GOT3 (cell line): ENCODE data around the gene LPGAT1.

ENCODE experiments used
- DNase-seq: peaks from one replicate; lab custom pipeline; 2025; ENCODE audit warnings: mixed read lengths; lab: John Stamatoyannopoulos, UW

LPGAT1 gene

DNA sequence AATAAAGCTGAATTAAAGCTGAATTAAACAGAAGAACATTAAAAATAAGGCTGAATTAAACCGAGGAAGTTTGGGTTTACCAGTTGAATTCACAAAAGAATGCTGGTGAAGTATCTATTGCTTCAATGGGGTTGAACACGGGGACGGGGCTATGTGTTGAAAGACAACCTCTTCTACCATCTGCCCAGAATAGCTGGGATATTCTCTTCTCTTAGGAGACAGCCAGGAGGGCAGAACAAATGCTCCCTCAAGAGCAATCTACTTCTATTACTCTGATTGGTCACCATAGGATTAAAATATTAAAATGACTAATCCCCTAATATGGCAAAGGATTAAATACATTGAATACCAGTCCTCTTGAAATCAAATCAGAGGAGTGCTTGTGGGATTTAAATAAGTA lies 68.4 kb downstream of the LPGAT1 start:
- no peak for DNase-seq

DNA sequence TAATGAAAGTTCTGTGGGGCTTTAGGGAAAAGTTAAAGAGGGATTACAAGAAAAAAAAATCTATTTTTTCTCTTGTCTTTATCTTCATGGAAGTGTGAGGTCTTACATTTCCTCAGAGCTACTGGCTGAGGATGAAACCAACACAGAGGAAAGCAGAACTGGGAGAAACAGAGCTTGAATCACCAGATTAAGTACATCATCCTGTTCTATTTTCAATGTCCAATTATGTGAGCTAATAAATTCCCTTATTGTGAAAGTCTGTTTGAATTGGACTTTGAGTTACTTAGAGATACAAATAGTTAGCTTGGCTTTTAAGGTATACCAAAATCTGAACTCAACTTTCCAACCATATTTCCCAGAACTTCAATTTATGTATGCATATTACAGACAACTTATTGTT lies 69.2 kb downstream of the LPGAT1 start:
- no peak for DNase-seq

DNA sequence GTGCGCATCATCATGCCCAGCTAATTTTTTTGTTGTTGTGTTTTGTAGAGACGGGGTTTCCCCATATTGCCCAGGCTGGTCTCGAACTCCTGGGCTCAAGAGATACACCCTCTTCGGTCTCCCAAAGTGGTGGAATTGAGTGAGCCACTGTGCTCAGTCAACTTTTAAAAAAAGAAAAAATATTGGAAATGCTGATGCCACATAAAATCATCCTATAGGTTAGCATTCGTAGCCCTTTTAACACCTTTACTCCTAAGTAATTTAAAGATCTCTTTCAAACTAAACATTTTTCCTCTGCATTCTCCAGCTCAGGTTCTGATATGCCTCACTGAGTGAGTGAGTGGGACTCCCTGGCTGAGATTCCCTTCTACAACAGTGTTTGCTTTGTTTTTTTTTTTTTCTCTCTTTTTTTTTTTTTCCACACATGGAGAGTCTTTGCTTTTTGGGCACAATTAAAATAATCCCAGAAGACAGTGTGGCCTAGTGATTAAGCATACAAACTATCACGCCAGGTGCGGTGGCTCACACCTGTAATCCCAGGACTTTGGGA lies 74.0 kb downstream of the LPGAT1 start:
- no peak for DNase-seq

DNA sequence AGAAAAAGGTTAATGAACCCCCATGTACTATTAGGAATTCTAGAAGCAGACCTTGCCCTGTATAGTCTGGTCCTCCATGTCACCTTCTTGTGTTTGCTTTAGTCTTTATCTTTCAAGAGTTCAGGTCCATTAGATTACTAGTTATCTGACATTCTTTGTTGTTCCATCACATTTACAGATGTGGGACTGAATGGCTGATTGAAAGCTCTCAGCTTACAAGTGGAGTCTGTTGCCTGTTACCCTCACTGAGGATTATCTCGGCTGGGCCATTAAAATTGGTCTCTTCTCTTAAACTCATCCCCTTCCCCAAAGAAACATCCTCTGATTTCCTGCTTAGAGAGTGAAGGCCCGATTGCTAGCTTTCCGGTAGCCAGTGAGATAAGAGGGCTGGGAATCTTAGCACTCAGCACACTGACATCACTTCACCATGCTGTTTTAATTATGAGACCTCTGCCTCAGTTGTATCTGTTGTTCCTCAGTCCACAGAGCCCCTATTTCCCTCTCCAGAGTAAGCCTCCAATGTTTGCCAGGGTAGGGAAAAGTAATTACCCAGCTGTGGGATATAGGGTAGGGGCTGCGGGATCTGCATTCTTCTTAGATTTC lies 76.8 kb downstream of the LPGAT1 start:
- no peak for DNase-seq

DNA sequence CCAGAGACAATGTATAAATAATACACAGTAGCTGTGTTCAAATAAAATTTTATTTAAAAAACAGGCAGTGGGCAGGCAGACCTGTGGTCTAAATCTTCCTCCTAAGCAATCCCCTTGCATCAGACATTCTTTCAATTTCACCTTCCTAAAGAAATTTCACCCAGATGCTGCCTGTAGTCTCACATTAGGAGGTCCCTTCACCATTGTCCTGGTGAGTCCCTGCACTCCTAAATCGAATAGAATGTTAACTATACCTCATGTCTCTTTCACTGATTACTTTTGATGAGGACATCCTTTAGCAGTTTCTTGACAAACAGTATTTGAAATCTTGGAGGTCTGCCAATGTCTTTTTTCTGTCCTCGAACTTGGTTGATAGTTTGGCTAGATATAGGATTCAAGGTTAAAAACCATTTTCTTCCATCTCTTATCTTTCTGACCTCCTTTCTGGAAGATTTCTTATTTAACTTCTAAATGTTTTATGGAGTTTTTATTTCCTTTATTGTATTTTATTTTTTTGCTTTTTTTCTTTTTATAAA lies 77.5 kb downstream of the LPGAT1 start:
- DNase-seq: no peak

DNA sequence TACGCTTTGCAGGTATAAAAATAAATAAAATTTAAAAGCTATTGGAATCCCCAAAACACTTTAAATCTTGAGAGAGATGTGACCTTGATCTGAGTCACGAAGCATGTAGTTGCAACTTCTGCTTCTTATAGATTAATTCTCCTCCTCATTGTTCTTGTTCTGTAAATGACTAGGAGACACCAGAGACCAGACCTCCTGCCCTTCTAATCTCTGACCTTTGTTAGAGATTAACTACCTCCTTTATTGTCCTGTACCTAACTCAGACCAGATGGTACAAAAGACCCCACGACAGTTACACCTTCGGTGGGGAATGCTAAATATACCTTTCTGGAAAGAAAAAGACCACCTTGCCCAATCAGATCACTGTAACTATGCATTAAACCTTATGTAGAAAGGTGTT lies 78.2 kb downstream of the LPGAT1 start:
- no peak for DNase-seq

DNA sequence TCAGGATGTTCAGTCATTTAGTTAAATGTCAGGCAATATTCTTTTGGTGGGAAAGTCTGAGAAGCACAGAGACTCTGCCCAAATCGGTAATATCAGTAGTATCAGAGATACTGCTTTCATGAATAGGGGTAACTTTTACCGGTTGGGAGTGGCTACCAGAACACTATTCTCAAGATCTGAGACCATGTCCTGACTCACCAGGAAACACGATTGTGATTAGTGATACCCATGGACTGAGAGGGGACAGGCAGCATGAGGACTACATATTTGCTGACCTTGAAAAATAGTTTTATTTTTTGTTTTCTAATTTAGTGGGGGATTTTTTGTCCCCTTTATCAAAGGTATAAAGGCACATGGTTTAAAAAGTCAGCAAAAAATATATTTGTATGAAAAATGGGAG lies 79.1 kb downstream of the LPGAT1 start:
- no peak for DNase-seq

DNA sequence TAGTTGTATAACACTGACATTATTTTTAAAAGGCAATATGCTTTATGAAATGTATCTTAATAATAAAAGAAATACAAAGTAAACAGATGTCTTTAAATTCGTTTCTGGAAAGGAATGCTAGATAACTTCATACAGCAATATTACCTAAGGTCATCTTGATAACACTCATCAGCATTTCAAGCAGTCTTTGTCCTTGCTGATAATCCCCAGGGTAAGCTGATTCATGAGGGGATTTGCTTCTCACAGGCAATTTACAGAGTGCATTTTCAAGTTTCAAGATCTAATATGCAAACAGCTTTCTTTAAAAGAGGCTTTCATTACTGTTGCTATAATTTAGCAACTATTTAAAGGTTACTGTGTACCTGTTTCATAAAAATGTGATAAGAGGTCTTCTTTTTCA lies 80.0 kb downstream of the LPGAT1 start:
- no peak for DNase-seq

DNA sequence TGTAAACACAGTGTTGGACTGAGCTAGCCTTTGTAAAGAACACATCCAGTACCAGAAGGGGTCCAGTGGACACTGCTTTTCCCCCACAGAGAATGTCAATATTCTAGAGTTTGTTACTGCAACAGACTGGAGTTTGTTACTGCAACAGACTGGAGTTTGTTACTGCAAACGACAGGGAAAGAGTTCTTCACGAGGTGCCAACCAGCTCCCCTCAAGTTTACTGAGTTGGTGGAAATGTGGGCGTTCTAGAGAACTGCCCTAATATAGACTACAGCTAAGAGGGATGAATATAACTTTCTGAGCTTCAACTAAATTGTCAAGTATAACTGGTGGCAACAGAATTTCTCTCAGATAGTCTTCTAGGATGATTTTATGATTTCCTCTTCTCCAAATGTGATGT lies 81.3 kb downstream of the LPGAT1 start:
- no peak for DNase-seq

DNA sequence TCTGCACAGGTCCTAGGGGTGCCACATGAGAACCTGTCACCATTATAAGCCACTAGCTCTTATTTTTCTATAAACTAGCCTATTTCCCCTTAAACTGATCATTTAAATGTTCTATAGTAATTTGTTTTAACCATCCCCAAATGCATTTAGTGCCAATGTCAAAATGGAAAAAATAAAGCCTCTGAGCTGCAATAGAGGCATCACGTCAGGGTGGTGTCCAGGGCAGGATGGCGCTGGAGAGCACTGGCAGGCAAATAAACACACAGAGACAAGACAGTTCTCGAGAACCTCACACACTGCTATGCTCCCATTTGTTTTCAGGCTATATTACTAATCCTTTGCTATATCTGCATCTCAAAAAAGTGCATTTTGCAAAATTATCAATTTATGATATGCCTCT lies 81.8 kb downstream of the LPGAT1 start:
- DNase-seq: no peak

DNA sequence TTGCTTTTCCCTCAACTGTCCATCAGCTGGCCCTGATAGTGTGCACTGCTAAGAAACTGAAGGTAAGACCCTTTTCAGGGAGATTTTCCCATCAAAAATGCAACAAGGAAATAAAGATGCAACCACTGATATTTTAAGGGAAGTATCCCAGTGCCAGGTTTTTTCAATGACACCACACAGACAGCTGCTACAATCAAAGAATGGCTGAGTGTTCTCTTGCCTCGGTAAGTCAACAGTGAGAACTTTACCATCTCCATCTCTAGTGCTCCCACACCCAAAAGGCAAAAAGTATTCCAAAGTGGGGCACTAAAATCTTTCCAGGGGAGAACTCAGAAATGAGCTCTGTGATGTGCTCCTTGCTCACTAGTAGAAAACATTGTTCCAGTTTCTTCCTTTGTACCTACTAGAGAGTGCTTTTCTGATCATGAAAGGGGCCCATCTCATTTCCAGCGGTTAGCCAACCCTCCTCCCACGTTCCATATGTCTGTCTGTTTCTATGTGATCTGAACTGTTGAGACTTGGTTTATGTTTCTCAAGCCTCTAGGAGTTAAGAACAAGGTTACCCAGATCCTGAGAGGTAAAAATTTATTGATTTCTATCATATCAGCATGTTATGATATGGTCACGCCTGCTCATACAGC lies 87.6 kb downstream of the LPGAT1 start:
- DNase-seq: no peak

DNA sequence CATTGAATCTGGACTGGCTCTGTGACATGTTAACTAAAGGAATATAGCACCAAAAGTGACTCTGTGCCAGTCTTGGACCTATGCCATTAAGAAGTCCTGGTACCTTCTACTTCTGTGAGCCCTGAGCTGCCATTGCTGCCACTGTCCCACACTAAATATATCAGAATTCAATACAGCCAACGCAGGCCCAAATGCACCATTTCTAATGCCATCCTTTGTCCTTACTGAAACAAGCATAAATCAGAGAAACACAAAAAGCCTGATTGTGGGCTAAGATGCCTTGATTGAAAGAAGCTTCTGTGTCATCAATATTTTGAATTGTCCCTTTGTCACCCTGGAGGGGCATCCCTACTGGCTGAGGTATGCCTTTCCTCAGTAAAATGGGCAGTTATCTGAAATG lies 88.3 kb downstream of the LPGAT1 start:
- no peak for DNase-seq

DNA sequence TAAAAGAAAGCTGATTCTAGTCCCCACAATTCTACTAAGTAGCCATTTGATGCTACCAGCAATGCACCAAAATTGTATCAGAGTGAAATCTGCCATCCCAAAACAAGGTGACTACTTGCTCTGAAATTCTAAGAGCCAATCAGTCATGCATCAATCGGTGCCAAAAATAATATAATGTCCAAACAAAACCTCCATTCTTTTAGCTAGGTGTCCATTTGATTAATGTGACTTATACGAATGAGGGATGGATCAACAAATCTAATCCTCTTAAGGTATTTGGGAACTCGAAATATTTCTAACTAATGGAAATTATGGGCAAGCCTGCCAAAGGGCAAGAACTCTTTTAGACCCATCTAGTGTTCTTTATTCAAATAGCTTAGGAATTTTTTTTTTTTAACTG lies 88.8 kb downstream of the LPGAT1 start:
- no peak for DNase-seq

DNA sequence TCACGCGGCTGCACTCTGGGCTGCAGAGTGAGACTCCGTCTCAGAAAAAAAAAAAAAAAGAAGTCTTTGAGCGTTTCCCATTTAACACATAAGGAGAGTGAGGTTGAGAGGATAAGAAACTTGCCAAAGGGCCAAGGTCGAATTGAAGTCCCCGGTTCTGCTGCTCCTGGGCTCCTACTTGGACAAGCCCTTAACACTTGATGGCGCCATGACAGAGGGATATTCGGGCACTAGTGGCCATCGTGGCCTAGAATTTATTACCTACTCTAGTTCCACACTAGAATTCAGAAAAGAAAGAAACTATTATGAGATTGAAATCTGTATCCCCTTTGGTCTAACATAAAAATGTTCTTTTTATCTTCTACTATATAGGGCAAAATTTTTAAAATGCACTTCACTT lies 89.4 kb downstream of the LPGAT1 start:
- no peak for DNase-seq

DNA sequence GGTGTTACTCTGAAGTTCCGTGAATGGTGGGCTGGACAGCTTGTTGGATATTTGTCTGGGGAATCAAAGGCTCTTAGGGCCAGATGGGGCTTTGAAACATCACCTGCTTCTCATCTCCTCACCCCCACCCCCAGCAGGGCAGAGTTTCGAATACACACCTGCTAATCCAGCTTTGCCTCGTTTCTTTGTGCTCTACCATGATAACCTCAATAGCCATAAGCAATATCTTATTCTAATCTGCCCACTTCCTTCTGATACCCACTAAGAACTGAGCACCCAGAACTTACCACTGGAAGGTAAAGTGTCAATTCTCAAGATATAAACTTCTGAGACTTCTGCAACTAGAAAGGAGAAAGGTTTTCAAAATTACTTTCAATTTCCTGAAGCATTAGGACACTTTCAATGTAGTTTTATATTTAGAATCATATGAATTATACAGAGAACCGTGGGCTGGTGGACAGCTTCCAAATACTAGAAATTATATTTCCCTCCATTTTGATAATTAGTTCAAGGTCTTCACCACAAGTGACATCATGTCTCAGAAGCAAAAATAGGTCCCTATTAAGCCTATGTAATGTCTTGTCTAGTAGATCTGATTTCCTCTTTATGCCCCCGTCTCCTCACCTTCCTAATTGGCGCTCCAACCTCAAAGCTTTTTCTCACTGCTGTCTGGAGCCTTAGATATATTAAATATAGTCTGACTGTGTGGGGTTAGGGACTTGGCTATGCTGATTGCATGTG lies 90.7 kb downstream of the LPGAT1 start:
- DNase-seq: no peak

DNA sequence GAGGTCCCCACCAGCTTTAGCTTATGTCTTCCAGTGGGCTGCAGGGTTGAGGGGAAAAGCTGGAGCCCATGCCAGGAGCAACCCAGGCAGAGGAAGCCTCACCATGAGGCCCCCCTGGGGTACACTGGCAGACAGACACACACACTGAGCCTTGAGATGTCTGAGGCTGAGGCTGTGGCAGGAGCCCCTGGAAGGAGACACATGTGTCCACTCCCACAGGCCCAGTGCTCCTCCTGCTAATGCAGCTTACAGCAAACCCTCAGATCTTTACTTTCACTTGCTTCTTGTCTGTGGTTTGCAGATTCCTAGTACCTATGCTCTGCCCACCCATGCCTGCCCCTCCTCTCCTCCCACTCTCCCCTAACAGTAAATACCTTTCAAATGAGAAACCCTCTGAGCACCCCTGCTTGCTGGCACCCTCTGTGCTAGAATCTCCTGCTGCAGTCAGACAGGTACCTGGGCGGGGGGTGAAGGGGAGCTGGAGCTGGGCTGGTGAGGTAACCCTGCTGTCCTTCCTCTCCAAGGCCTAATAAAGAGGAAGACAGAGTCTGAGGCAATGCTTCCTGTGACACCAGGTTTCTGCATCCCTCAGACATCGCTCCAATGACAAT lies 91.8 kb downstream of the LPGAT1 start:
- no peak for DNase-seq

DNA sequence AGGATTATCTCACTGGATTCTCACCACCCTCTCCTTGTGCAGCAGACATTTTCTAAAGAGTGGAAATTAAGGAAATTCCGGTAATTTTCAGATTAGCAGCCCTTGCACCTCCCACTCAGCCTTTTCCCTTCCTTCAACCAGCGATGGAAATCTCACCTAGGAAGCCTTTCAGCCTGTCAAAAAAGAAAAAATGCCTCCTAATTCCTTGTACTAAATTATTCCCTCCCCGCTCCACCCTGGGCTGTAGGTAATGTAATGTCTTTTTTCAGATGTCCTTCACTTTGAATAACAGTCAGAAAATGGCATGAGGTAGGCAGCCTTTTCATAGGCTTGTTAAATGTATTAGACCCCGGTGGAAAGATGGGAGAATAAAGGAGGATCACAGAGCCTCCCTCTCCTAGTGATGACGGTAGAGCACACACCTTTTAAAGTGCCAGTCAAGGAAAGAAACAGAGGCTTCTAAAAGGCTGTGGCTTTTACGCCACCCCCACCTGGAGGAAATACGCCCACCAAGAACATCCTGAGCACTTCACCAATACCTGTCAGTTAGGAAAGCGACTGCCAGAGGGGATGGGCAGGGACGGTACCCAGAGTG lies 92.4 kb downstream of the LPGAT1 start:
- no peak for DNase-seq

DNA sequence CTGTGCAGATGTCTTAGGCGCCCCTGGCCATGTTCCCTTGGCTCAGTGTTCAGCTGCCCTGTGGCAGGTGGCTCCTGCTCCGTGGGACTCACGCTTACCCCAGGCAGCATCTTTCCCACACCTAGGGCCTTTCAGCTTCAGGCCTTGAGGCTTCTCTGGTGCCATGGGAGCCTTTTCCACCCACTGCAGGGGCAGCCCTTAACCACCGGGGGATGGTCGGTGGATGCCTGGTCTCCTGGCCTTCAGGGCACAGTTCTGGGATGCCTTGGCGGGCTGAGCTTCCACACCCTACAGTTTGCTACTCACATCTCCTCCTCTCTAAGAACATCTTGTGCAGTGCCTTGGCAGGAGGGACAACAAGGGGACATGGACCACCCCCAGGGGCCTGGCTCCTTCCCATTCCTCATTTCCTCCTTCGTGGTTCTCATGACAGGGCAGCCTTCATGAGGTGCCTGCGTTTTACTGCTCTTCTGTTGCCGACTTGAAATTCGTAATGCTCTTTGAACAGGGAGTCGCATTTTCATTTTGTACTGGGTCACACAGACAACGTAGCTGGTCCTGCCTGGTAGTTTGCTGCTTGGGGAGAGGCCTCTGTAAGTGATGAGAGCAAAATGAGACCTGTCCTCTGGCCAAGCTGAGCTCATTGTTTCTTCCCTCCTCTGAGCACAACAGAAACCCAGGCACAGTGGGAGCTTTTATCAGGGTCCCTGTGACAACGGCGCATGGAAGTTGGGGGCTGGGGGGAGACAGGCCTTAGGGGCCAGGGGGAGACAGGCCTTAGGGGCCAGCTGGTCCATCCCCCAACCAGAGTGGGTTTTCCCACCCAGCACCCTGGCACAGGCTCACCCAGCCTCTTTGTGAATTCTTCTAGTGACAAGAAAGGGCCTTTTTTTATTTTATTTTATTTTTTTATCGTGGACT lies 93.2 kb downstream of the LPGAT1 start:
- no peak for DNase-seq

DNA sequence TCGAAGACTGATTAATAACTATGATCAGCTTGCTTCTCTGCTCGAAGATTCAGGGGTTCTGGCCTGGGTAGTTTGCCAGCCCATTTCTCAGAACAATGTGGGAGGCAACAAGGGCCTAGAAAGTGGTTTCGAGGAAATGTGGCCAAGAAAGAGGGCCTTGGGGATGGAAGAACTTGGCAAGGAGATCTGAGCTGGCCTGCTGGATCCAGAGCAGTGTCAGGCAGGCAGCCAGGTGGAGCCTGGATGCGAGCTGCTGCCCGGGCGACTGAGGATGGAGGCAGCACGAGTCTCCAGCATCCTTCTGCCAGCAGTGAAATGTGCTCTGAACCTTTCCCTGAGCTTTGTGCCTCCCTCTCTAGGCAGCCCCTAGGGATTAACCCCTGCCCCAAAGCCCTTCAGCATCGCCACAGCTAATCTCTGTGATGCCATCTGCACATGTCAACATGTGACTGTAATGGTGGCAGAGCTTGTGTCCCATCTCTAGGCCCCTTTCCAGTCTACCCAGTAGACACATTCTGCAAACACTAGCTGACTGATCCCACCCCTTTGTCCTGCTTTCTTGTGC lies 94.1 kb downstream of the LPGAT1 start:
- no peak for DNase-seq
